CD4-positive, alpha-beta T cell treated with Interleukin-17A for 1 hour (primary cell): ENCODE results near the gene EDRF1.
"Not testable (repeated sequence)": the region's sequence is repeated elsewhere in the genome, so short reads cannot be mapped to it uniquely, and the experiment has no call there.

Experiments used
- DNase-seq: peaks from one replicate; pipeline ENCODE4 v3.0.0-alpha.2; 2020

EDRF1 gene

GRCh38 chr10:125707541-125708468 lies 11.7 kb upstream of the EDRF1 start:
- no peak for DNase-seq

GRCh38 chr10:125708971-125709503 lies 10.5 kb upstream of the EDRF1 start:
- DNase-seq = no peak

GRCh38 chr10:125709553-125710474 lies 9.7 kb upstream of the EDRF1 start:
- DNase-seq = no peak

- DNase-seq = no peak
Observed at GRCh38 chr10:125711110-125711750, 8.3 kb upstream of the EDRF1 start.

- not testable (repeated sequence) for DNase-seq
Observed at GRCh38 chr10:125714728-125715127, 4.8 kb upstream of the EDRF1 start.

- DNase-seq = no peak
Observed at GRCh38 chr10:125720002-125720382, 483 bp downstream of the EDRF1 start.

- no peak for DNase-seq
Observed at GRCh38 chr10:125721035-125721434, 1.5 kb downstream of the EDRF1 start.

GRCh38 chr10:125722811-125723210 lies 3.3 kb downstream of the EDRF1 start:
- no peak for DNase-seq

- DNase-seq = no peak
Observed at GRCh38 chr10:125726914-125727313, 7.4 kb downstream of the EDRF1 start.

- DNase-seq = no peak
Observed at GRCh38 chr10:125727436-125727835, 7.9 kb downstream of the EDRF1 start.

- no peak for DNase-seq
Observed at GRCh38 chr10:125734148-125734547, 14.6 kb downstream of the EDRF1 start.

GRCh38 chr10:125734823-125735222 lies 15.3 kb downstream of the EDRF1 start:
- no peak for DNase-seq

- no peak for DNase-seq
Observed at GRCh38 chr10:125738206-125738605, 18.7 kb downstream of the EDRF1 start.

- DNase-seq = no peak
Observed at GRCh38 chr10:125739994-125740679, 20.6 kb downstream of the EDRF1 start.

- DNase-seq = no peak
Observed at GRCh38 chr10:125742465-125742864, 23.0 kb downstream of the EDRF1 start.

GRCh38 chr10:125744909-125745308 lies 25.4 kb downstream of the EDRF1 start:
- DNase-seq = no peak

- no peak for DNase-seq
Observed at GRCh38 chr10:125747417-125747816, 27.9 kb downstream of the EDRF1 start.

- no peak for DNase-seq
Observed at GRCh38 chr10:125756196-125756595, 36.7 kb downstream of the EDRF1 start.

- DNase-seq = no peak
Observed at GRCh38 chr10:125756853-125757487, 37.5 kb downstream of the EDRF1 start.

- no peak for DNase-seq
Observed at GRCh38 chr10:125757742-125758141, 38.2 kb downstream of the EDRF1 start.

GRCh38 chr10:125761961-125762360 lies 42.5 kb downstream of the EDRF1 start:
- no peak for DNase-seq
